H1 (cell line): Measurements from ENCODE around the gene DFFB. TPM values are rescaled to one million over a fixed set of nuclear protein-coding genes. Genes with fewer than 3 reads are reported as not detected.

Source experiments
- CTCF ChIA-PET: fragments of 300-600 bp; sonication (Branson Sonifier 250); formaldehyde crosslinking; loops from one replicate; lab custom pipeline; 2021; ENCODE audit not compliant: partially characterized antibody; lab: Charles Lee
- POLR2A ChIA-PET: fragments of 300-600 bp; sonication (Branson Sonifier 250); formaldehyde crosslinking; loops from one replicate; lab custom pipeline; 2021; ENCODE audit warnings: inconsistent platforms; ENCODE audit not compliant: partially characterized antibody; lab: Charles Lee
- DNase-seq, 2 experiments: peaks; one replicate each; pipeline versions ENCODE4 v3.0.0 to v3.0.0-alpha.2; 2010 to 2022; ENCODE audit warnings: low spot score in 2 of 2, low read depth in 1 of 2, mixed read lengths in 1 of 2
- FAIRE-seq: peaks from 2 replicates; lab custom pipeline; 2011; peaks lifted over from hg19 to GRCh38; lab: Jason Lieb, UNC
- H2AFZ ChIP-seq: 2 replicates; pipeline ENCODE4 v1.8.1; 2012; ENCODE audit warnings: low read length, inconsistent platforms
- H2AK5ac ChIP-seq: 2 replicates; pipeline ENCODE4 v1.6.1; 2013; ENCODE audit warnings: low read depth, low read length
- H2BK120ac ChIP-seq: replicated peaks from 2 replicates; pipeline ENCODE3; 2013; ENCODE audit warnings: low read depth, low read length, inconsistent platforms
- H2BK12ac ChIP-seq: 2 replicates; pipeline ENCODE4 v1.6.1; 2013; ENCODE audit warnings: low read depth, low read length
- H2BK15ac ChIP-seq: 2 replicates; pipeline ENCODE4 v1.6.1; 2013; ENCODE audit warnings: low read length
- H2BK20ac ChIP-seq: 2 replicates; pipeline ENCODE4 v1.6.1; 2013; ENCODE audit warnings: low read length
- H2BK5ac ChIP-seq: 2 replicates; pipeline ENCODE4 v1.6.1; 2013; ENCODE audit warnings: low read depth, low read length
- H3K14ac ChIP-seq: 2 replicates; pipeline ENCODE4 v1.6.1; 2013; ENCODE audit warnings: inconsistent platforms; ENCODE audit not compliant: insufficient read length
- H3K18ac ChIP-seq: 2 replicates; pipeline ENCODE4 v1.6.1; 2013; ENCODE audit warnings: low read length; ENCODE audit errors: extremely low read depth
- H3K23ac ChIP-seq: 2 replicates; pipeline ENCODE4 v1.6.1; 2013; ENCODE audit warnings: inconsistent platforms; ENCODE audit not compliant: insufficient read length
- H3K23me2 ChIP-seq: 2 replicates; pipeline ENCODE4 v1.6.1; 2013; ENCODE audit warnings: low read depth, low read length
- H3K27ac ChIP-seq: 2 replicates; pipeline ENCODE4 v1.6.1; 2011; ENCODE audit warnings: low read depth, low read length, inconsistent platforms
- H3K27me3 ChIP-seq, 4 experiments: replicated peaks in 1 of 4; 1 replicate in 1 of 4; 2 replicates in 3 of 4; pipeline versions ENCODE4 v1.6.1 to v1.8.1; 2011 to 2013; ENCODE audit warnings: low read length in 3 of 4, mild to moderate bottlenecking in 3 of 4, inconsistent platforms in 2 of 4, mixed read lengths in 2 of 4, moderate library complexity in 1 of 4; ENCODE audit not compliant: control insufficient read depth in 3 of 4, insufficient read depth in 3 of 4; ENCODE audit errors: extremely low read depth in 1 of 4
- H3K36me3 ChIP-seq, 4 experiments: 2 replicates each; pipeline versions ENCODE4 v1.6.1 to v1.8.1; 2011 to 2013; ENCODE audit warnings: mild to moderate bottlenecking in 4 of 4, low read length in 3 of 4, moderate library complexity in 2 of 4, control low read depth in 1 of 4, inconsistent platforms in 1 of 4; ENCODE audit not compliant: insufficient read depth in 4 of 4, control insufficient read depth in 2 of 4
- H3K4ac ChIP-seq: replicated peaks from 2 replicates; pipeline ENCODE3; 2013; ENCODE audit warnings: low read length, low read depth, mixed read lengths, inconsistent platforms; ENCODE audit not compliant: insufficient read length
- H3K4me1 ChIP-seq, 4 experiments: replicated peaks in 1 of 4; 1 replicate in 1 of 4; 2 replicates in 3 of 4; pipeline versions ENCODE4 v1.6.1 to v1.8.1; 2011 to 2013; ENCODE audit warnings: low read length in 3 of 4, inconsistent platforms in 2 of 4, mixed read lengths in 1 of 4; ENCODE audit not compliant: insufficient read depth in 4 of 4, control insufficient read depth in 3 of 4
- H3K4me2 ChIP-seq, 2 experiments: 2 replicates each; pipeline versions ENCODE4 v1.6.1 to v1.8.1; 2011 to 2013; ENCODE audit warnings: low read depth in 2 of 2, low read length in 2 of 2, control low read depth in 1 of 2, inconsistent platforms in 1 of 2, mild to moderate bottlenecking in 1 of 2; ENCODE audit not compliant: insufficient read depth in 1 of 2
- H3K4me3 ChIP-seq, 4 experiments: fragments of 200-600, 300-600 bp in 1 of 4; sonication (generic), shearing (Covaris generic), sonication (Bioruptor Twin) in 1 of 4; 2 replicates each; pipeline versions ENCODE4 v1.5.1 to v1.8.1; 2011 to 2016; ENCODE audit warnings: low read length in 4 of 4, low read depth in 3 of 4, control low read depth in 2 of 4, inconsistent platforms in 2 of 4, mild to moderate bottlenecking in 2 of 4, mixed read lengths in 1 of 4, moderate library complexity in 1 of 4; ENCODE audit not compliant: insufficient read depth in 2 of 4; ENCODE audit errors: extremely low read depth in 1 of 4
- H3K56ac ChIP-seq: replicated peaks from 2 replicates; pipeline ENCODE3; 2013; ENCODE audit warnings: low read depth, mild to moderate bottlenecking, mixed read lengths, low read length, inconsistent platforms; ENCODE audit not compliant: insufficient read length
- H3K79me1 ChIP-seq: 2 replicates; pipeline ENCODE4 v1.6.1; 2013; ENCODE audit warnings: low read depth, low read length, control low read depth
- H3K79me2 ChIP-seq, 2 experiments: 2 replicates each; pipeline versions ENCODE4 v1.6.1 to v1.8.1; 2012 to 2013; ENCODE audit warnings: low read length in 2 of 2, mild to moderate bottlenecking in 2 of 2, inconsistent platforms in 1 of 2; ENCODE audit not compliant: insufficient read depth in 2 of 2, control insufficient read depth in 1 of 2
- H3K9ac ChIP-seq, 4 experiments: replicated peaks in 1 of 4; 1 replicate in 1 of 4; 2 replicates in 3 of 4; pipeline versions ENCODE4 v1.6.1 to v1.8.1; 2011 to 2013; ENCODE audit warnings: low read depth in 3 of 4, low read length in 3 of 4, control low read depth in 2 of 4, mild to moderate bottlenecking in 2 of 4, moderate library complexity in 2 of 4, inconsistent platforms in 1 of 4; ENCODE audit errors: extremely low read depth in 1 of 4
- H3K9me3 ChIP-seq, 2 experiments: 2 replicates each; pipeline versions ENCODE4 v1.6.1 to v1.8.1; 2012 to 2013; ENCODE audit warnings: mild to moderate bottlenecking in 2 of 2, moderate library complexity in 2 of 2, control low read depth in 1 of 2, inconsistent platforms in 1 of 2, low read depth in 1 of 2, low read length in 1 of 2, mixed read lengths in 1 of 2; ENCODE audit not compliant: insufficient read depth in 2 of 2
- H4K20me1 ChIP-seq, 2 experiments: replicated peaks in 1 of 2; 2 replicates each; pipeline versions ENCODE3 to v1.8.1; 2011 to 2013; ENCODE audit warnings: inconsistent platforms in 2 of 2, low read length in 2 of 2, mild to moderate bottlenecking in 1 of 2; ENCODE audit not compliant: insufficient read depth in 2 of 2, control insufficient read depth in 1 of 2
- H4K5ac ChIP-seq: 2 replicates; pipeline ENCODE4 v1.6.1; 2013; ENCODE audit warnings: low read length, low read depth, mixed read lengths, inconsistent platforms; ENCODE audit not compliant: insufficient read length
- H4K8ac ChIP-seq: 2 replicates; pipeline ENCODE4 v1.8.0; 2013; ENCODE audit warnings: mild to moderate bottlenecking, moderate library complexity, low read length, inconsistent platforms; ENCODE audit not compliant: insufficient read depth; ENCODE audit errors: extremely low read depth
- H4K91ac ChIP-seq: replicated peaks from 2 replicates; pipeline ENCODE3; 2013; ENCODE audit warnings: low read length, mixed read lengths, inconsistent platforms; ENCODE audit not compliant: insufficient read length
- WGBS, 2 experiments: shearing (Covaris generic) in 1 of 2; methylation state at CpG; one replicate each; pipeline versions ENCODE4 v1.1.6 to v1.1.7; 2013 to 2015; ENCODE audit warnings: low lambda C conversion rate in 2 of 2, mixed read lengths in 2 of 2, inconsistent platforms in 1 of 2, low coverage in 1 of 2, missing lambda C conversion rate in 1 of 2; ENCODE audit not compliant: insufficient replicate concordance in 2 of 2, insufficient coverage in 1 of 2, insufficient read length in 1 of 2; ENCODE audit errors: extremely low coverage in 1 of 2, missing lambda C conversion rate in 1 of 2; 5-methylcytosine and 5-hydroxymethylcytosine counted together
- polyA plus RNA-seq, 7 experiments: library from polyadenylated mRNA; depleted of rRNA in 3 of 7; stranded (reverse) in 5 of 7; unstranded in 2 of 7; fragments of >200 nt in 5 of 7; fragments of 200-250 nt in 2 of 7; gene quantifications; 1 replicate in 5 of 7; 2 replicates in 1 of 7; 4 replicates in 1 of 7; pipeline versions ENCODE4 v1.2.1 to v1.2.3, GENCODE V29; 2011 to 2013; ENCODE audit warnings: missing spikeins in 2 of 7, mixed read lengths in 2 of 7
- total RNA-seq: library from RNA; stranded (reverse); fragmentation: NEBNext Ultra II Directional; extraction: Animal tissue kit (Norgen Biotek cat#: 25700); gene quantifications from 2 replicates; pipeline ENCODE4 v1.2.1, GENCODE V29; 2021

DFFB gene
- total and polyA plus RNA-seq, 2 of the 8 experiments (the other 6 are each of a cell fraction or from before 2014, with no cell fraction given) = 8.6 to 11.9 TPM

- H2BK120ac ChIP-seq = no peak overlapping the region
- FAIRE-seq (no peak), DNase-seq (no peak)
- no peak overlapping the region for H2BK15ac ChIP-seq
- peaks cover 17% of the 10 kb centered on the region for H3K79me1 ChIP-seq
- no peak overlapping the region for H2BK20ac ChIP-seq
- H3K18ac ChIP-seq = no peak overlapping the region
- ChIA-PET CTCF (interaction anchor here (0.6 to 2.2 kb wide), 3 partner anchors 10 to 1986 kb away, joined by 3 to 5 read pairs (median 5); no protein-coding TSS in a partner anchor), POLR2A (no interaction called here)
- H2AFZ ChIP-seq = no peak overlapping the region
- H3K27me3 ChIP-seq = no peaks in the 10 kb centered on the region
- H2AK5ac ChIP-seq = no peak overlapping the region
- no peak overlapping the region for H4K8ac ChIP-seq
- no peak overlapping the region for H3K9ac ChIP-seq
- 91% methylated on average over 7 of the region's 7 CpGs; no CpG with 5 or more reads in 1 of the 2 experiments for whole genome bisulfite sequencing, 2 experiments
- H4K91ac ChIP-seq = no peak overlapping the region
- H3K27ac ChIP-seq = no peak overlapping the region
- no peak overlapping the region for H2BK12ac ChIP-seq
- H3K23ac ChIP-seq = no peak overlapping the region
- no peak overlapping the region for H3K14ac ChIP-seq
- H4K5ac ChIP-seq = no peak overlapping the region
- peak overlapping the region; percentile 0; the same call in 1 of the 2 replicates for H2BK5ac ChIP-seq
- H4K20me1 ChIP-seq = peaks cover 5 to 18% of the 10 kb centered on the region in 2 experiments
- peaks cover 8% of the 10 kb centered on the region for H3K23me2 ChIP-seq
- H3K4ac ChIP-seq = no peak overlapping the region
- peaks cover 0 to 8% (median 4%) of the 10 kb centered on the region in 4 experiments; a peak in 3 of 8 replicates for H3K36me3 ChIP-seq
- H3K56ac ChIP-seq = no peak overlapping the region
- no peak overlapping the region for H3K4me3 ChIP-seq
- 0 out of 7 replicates have a peak, but pooled peaks cover 0 to 1% (median 0%) of the 10 kb centered on the region in 4 experiments for H3K4me1 ChIP-seq
- H3K4me2 ChIP-seq = no peak overlapping the region
- H3K79me2 ChIP-seq = peaks cover 8 to 62% of the 10 kb centered on the region in 2 experiments
- H3K9me3 ChIP-seq = no peaks in the 10 kb centered on the region
These were observed 39.2 kb downstream of the DFFB start for GRCh38 chr1:3896396-3897000.
